Measurements from ENCODE around the gene STARD13.

STARD13 gene

DNA sequence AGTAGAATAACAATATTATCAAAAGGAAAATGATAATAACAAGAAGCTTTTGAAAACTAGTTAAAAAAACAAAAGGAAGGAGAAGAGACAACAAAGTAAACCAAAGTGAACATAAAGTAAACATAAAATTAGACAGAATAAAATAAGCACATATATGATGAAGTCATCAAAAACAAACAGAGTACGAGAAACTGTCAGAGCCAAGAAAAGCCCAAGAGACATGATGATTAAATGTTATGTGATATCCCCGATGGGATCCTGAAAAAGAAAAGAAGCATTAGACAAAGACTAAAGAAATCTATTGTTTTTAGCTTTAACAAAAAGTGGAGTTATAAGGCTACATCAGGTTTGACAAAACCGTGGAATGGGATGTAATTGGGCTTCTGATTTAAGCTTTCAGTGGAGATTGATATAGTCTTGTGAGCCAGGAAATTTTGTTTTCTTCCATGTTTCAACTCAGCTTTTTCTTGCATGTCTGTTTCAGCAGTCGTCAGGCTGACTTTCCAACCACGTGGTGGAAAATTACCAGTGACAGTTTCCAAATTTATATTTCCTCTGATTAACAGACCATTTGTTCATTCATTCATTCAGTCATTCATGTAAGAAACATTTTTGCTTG lies 204.5 kb downstream of the STARD13 start:
- DNase-seq: no peak

DNA sequence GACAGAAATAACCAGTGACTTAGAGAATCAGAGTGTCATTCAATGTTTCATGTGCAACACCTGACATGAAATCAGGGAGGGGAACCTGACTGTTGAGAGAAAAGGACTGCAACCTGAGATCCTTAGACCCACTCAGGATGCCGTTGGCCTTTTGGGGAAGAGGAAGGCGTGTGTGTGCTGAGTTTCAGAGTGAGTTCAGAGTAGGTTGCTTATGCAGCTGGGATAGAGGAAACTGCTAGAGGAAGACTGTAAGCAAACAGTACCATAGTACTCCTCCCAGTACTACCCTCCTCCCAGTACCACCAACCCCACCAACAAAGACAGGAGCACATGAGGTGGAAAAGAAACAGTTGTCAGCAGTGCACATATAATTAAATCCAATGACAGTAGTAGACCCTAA lies 205.6 kb downstream of the STARD13 start:
- no peak for DNase-seq

DNA sequence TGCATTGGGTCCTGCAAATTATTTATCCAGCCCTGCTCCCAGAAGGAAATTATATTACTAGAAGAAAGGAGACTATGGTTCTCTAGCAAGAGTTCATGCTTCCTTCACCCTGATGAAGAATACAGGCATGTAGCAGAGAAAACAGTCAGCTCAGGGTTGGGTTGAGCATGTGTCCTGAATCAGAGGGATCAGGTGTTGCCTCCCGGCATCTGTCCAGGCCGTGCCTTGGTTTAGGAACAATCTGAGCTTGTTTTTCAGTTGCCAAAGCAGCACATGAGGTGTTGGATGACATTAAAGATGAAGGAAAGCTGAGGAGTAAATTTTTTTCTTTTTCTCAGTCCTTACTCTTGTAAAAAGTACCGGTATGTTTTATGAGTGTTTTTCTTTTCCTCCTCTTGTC lies 207.3 kb downstream of the STARD13 start:
- no peak for DNase-seq

DNA sequence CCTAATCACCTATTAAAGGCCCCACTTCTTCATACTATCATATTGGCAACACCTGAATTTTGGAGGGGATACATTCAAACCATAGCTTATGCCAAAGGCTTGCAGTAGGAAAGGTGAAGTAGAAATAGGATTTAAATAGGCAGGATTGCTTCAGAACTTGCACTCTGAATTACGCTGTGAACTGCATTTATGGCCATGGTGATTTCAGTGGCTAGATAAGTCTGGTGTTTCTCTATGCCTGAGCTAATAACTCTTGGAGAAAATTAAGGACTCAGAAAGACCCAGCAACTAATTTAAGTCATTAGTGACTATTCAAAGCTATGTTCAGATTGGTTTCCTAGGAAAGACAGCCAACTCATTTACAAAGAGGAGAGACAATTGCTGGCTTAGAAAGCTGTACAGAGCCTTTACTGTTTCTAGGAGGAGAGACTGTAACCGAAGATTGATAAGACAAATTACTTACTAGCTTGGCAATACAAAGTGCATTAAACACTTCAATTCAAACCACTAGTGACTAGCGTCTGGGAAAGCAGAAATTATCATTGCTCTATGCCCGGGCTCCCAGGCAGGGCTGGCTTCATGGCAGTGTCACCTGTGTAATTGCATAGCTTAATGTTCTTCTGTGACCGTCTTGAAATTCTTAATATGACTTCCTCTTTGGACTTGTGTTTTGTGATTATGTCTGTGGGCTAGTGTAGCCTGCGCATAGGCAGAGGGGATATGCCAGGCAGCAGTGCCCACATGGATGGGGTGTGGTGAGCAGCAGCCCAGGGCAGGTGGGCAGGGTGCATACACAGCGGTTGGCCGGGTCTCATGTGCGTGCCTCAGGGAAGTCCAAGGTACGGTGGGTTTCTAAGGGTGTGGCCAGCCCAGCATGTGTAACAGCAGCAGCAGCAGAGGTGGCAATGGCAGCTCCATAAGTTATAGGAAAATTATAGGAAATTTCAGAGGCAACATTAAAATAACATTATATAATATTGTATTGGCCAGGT lies 209.3 kb downstream of the STARD13 start:
- DNase-seq: no peak

DNA sequence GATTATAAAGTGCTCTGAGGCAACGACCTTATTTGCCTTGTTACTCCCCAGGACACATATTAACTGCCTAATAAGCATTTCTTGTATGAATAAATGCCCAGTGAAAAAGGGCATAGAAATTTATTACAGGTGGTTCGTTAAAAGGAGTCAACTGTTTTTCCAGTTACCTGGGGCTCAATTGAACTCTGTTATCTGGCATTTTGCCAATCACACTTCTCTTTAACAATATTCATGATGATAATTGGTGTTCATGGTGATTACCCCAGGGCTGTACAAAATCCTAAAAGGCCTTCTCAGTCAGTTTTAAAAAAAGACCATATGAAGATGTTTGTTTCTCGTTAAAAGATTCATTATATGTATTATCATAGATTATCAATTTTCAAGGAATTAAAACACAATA lies 212.2 kb downstream of the STARD13 start:
- peak; percentile 79 for DNase-seq

DNA sequence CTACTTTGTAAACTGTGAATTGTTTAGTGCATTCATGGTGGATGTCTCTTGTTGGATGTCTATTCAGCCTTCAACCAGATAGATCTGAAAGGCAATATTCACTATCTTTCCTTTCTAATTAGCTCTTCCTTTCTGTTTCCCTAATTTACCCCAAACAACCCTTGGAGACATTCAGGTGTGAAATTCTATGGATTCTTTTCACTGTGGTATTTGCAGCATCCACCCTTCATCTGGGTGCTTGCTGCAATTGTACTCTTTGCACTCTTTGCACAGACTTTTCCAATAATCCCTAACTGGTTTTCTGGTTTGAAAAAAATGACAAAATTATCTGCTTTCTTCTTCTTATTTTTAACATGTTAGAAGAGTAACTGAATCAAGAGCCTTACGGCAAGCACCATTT lies 212.8 kb downstream of the STARD13 start:
- DNase-seq: no peak

DNA sequence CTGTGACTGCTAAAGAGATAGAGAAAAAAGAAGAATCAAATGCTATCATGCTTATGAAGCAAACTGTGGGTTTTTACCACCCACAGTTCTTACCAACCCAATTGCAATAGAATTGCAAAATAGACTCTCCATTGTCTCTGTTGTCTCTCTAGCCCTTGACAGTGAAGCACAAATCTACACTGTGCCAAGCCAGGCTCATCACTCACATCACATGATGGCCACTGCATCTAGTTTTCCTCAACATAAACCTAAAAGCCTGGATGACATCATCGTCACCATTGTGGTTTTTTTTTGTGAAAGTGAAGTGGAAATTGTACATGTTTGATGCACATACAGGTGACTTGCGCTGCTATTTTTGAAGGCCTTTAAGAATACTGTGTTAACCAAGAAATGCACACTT lies 213.3 kb downstream of the STARD13 start:
- no peak for DNase-seq

DNA sequence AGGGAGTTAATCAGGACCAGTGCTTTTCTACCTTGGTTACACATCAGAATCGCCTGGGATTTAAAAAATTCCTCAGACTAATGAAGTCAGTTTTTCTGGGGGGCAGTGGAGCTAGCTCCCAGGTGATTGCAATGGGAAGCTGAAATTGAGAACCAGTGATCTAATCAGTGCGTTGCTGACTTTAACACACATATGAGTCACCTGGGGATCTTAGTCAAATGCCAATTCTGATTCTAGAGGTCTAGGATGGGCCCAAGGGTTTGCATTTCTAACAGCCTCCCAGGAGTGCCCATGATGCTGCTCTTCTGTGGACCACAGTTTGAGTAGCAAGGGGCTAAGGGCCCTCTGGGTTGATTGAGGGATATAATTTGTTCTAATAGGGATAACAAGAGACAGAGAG lies 214.8 kb downstream of the STARD13 start:
- DNase-seq: no peak

DNA sequence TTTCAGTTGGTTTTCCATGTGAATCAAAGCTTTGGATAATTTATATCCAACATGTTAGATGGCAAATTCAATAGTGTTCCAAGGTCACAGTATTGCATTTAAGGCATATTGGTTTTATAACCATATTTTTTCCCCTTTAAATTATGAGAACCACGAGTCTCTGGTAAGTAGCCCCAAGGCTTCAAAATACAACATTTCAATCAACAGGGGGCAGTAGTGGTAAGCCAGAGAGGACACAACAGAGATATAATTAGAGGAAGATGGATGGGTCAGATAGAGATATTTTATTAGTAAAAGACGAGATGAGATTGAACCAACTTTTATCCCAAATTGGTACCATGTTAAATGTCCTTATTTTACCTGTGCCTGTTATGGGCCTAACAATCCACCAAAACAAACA lies 216.2 kb downstream of the STARD13 start:
- no peak for DNase-seq

DNA sequence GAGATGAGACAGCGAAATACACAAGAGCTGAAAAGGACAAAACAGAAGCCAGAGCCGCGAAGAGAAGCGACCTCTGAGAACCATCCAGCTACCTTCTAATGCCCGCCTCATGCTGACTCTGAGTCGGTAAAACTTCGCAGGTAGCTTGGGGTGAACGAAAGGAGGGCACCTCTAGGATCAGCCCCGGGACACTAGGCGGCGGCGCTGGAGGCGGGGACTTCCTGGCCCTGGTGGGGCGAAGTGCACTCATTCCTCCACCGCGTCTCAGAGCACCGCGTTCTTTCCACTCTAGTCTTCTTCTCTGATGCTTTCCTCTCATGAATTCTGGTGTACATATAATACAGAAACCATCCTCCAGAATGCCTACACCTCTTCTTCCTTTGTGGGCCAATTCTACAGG lies 219.2 kb downstream of the STARD13 start:
- no peak for DNase-seq

DNA sequence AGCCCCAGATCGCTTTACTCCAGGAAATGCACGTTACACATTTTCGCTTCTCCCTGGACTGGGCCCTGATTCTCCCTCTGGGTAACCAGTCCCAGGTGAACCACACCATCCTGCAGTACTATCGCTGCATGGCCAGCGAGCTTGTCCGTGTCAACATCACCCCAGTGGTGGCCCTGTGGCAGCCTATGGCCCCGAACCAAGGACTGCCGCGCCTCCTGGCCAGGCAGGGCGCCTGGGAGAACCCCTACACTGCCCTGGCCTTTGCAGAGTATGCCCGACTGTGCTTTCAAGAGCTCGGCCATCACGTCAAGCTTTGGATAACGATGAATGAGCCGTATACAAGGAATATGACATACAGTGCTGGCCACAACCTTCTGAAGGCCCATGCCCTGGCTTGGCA lies 224.7 kb downstream of the STARD13 start:
- no peak for DNase-seq

DNA sequence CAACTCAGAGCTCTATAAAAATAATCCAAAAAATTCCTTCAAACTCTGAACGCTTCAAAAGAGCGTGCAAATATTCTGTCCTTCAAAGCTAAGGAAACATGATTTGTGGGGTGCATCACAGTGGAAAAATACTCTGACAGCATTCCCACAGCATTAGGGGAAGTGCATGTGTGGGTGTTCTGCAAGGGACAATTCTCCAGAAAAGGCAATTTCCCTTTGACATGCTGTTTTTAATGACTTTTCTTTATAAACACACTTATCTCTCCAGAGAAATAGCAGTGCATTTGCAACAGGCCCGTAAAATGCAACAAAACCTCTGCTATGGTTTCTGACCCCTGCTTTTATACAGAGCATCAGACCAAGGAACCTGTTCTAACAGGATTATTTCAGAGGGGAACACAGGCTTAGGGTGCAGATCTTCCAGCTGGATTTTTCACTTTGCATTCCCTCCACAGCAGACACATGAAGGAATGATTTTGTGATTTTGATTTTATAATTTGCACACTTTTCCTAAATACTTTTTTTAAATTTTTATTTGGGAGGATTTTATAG lies 226.7 kb downstream of the STARD13 start:
- no peak for DNase-seq

DNA sequence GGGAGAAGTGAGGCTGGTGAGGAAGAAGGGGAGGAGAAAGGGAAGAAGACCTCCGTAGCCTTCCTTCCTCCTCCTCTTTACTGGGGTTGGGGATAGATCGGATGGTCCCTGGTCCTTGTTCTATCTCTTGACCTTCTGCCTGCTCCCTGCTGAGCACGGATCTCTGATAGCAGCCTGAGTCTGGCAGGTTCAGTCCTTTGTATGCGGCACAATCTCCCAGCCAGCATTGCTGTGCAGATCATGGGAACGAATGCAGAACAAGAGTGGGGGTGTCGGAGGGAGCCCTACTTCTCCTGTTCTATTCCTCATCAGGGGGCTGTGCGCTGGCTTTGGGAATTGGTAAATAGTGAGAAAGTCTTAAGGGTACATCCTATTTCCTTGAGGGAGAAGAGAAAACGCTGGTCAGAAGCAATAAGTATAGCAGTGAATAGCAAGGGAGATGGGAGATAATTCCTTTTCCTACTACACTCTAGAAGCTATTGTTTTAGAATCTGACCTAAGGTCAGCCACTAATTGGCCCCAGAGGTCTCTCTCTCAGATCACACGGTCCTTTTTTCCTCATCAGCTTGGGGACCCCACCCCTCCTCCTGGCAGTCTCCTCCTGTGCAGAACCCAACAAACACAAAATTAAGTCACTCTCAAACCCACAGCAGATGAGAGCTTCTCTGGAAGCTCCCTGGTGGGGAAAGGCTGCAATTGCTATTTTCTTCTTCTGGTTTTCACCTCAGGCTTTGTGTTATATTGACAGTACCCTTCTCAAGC lies 228.4 kb downstream of the STARD13 start:
- DNase-seq: no peak

DNA sequence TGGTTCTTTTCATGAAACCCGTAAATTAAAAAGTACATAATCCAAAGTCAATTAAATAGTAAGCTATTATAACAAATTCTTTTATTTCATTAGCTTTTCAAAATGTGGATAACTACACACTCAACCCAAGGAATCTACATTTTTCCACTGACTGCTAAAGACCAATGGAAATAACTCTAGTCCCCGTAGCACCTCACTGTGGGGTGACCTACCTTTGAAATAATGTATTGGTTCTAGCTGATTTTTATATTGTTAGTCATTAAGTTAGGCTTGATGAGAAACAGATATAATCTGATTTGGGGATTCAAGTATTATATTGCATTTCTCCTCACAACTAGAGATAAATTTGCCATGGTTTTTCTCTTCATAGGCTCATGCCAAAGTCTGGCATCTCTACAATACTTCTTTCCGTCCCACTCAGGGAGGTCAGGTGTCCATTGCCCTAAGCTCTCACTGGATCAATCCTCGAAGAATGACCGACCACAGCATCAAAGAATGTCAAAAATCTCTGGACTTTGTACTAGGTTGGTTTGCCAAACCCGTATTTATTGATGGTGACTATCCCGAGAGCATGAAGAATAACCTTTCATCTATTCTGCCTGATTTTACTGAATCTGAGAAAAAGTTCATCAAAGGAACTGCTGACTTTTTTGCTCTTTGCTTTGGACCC lies 232.0 kb downstream of the STARD13 start:
- DNase-seq: no peak
